Mucosa of descending colon (tissue), 3 donors: ENCODE measurements around the gene TSKS. TPM values are rescaled to one million over a fixed set of nuclear protein-coding genes. Genes with fewer than 3 reads are reported as not detected.

Experiments used
- ATAC-seq: fragments of 200-7000 bp; cut with Tn5 transposase; one replicate; pipeline ENCODE4 v1.9.1; 2020; ENCODE audit warnings: mild to moderate bottlenecking, moderate library complexity
- DNase-seq, 3 donors: peaks; one replicate each; pipeline ENCODE4 v3.0.0-alpha.2; 2020
- H3K36me3 ChIP-seq: fragments of 200-600 bp; one replicate; pipeline ENCODE4 v1.8.0; 2021; ENCODE audit warnings: low read depth, mild to moderate bottlenecking
- H3K4me1 ChIP-seq: fragments of 200-600 bp; one replicate; pipeline ENCODE4 v1.8.0; 2021; ENCODE audit warnings: low read depth, mild to moderate bottlenecking
- H3K4me3 ChIP-seq: fragments of 200-600 bp; one replicate; pipeline ENCODE4 v1.8.0; 2021; ENCODE audit warnings: mild to moderate bottlenecking
- H3K9me3 ChIP-seq: fragments of 200-600 bp; one replicate; pipeline ENCODE4 v1.8.0; 2021; ENCODE audit warnings: mild to moderate bottlenecking
- intact Hi-C, 2 donors: fragments of 100-400 bp; cut with DNase I in 1 of 2; cut with micrococcal nuclease in 1 of 2; formaldehyde crosslinking; loops; one replicate each; pipeline versions ENCODE4 v1.11.0 to v1.11.1; 2022; cut with DNase I, micrococcal nuclease
- total RNA-seq, 3 donors: library from RNA; stranded (reverse); fragmentation: NEBNext Ultra II Directional in 2 of 3; extraction: Animal tissue kit (Norgen Biotek cat#: 25700) in 2 of 3; gene quantifications; one replicate each; pipeline versions ENCODE4 v1.2.1 to v1.2.4, GENCODE V29; 2021 to 2023
- TF ChIP-seq, protein P1 (sequence below): fragments of 200-600 bp; IDR thresholded peaks from one replicate; pipeline ENCODE4 v1.8.0; 2022; ENCODE audit warnings: antibody characterized with exemption, mild to moderate bottlenecking
- donor health status: DM: no; HTN: no; CAD: no; lungs with moderate emphysema.
- donor health status: DM: no; HTN: no; CAD: no.
- donor health status: DM: no; HTN: yes; CAD: no.

Gene TSKS
- total RNA-seq, 3 donors from 2014 or later, result 0.35 TPM; not detected in 2

DNA sequence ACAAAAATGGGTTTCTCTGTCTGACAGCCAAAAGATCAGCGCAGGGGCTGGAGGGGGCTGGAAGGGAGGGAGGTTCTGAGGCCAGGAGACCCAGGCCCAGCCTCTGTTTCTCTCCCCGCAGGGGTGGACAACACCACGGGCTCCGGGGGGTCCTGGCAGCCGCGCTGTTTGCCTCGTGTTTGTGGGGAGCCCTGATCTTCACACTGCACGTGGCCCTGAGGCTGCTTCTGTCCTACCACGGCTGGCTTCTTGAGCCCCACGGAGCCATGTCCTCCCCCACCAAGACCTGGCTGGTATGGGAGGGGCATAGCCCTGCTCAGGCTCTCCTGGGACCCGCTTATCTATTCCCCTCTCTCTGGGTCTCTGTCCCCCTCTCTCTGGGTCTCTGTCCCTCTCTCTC lies 62.5 kb downstream of the TSKS start:
- TF ChIP-seq, protein P1, sequence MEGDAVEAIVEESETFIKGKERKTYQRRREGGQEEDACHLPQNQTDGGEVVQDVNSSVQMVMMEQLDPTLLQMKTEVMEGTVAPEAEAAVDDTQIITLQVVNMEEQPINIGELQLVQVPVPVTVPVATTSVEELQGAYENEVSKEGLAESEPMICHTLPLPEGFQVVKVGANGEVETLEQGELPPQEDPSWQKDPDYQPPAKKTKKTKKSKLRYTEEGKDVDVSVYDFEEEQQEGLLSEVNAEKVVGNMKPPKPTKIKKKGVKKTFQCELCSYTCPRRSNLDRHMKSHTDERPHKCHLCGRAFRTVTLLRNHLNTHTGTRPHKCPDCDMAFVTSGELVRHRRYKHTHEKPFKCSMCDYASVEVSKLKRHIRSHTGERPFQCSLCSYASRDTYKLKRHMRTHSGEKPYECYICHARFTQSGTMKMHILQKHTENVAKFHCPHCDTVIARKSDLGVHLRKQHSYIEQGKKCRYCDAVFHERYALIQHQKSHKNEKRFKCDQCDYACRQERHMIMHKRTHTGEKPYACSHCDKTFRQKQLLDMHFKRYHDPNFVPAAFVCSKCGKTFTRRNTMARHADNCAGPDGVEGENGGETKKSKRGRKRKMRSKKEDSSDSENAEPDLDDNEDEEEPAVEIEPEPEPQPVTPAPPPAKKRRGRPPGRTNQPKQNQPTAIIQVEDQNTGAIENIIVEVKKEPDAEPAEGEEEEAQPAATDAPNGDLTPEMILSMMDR, result no peak
- Histone ChIP-seq H3K4me1 (no peaks in the 10 kb centered on the region), H3K36me3 (no peaks in the 10 kb centered on the region), H3K4me3 (no peak overlapping the region), H3K9me3 (no peaks in the 10 kb centered on the region)
- DNase-seq (no peak), ATAC-seq (no peak)
- intact Hi-C loops, result no loop called here

DNA sequence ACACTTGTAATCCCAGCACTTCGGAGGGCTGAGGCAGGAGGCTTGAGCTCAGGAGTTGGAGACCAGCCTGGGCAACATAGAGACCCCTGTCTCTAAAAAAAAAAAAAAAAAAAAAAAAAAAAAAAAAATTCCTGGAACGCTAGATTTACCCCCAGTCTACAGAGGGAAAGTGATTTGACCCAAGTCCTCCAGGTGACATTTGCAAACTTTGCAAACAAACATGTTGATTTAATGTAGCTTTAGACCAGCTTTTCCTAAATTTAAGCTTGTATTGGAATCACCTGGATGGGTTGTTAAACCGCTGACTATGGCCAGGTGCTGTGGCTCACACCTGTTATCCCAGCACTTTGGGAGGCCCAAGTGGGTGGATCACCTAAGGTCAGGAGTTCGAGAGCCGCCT lies 63.7 kb downstream of the TSKS start:
- DNase-seq, result no peak
- Histone ChIP-seq H3K4me1 (no peaks in the 10 kb centered on the region), H3K4me3 (no peak overlapping the region), H3K36me3 (no peaks in the 10 kb centered on the region), H3K9me3 (no peaks in the 10 kb centered on the region)
- TF ChIP-seq, protein P1, result no peak
- intact Hi-C loops, result no loop called here
- no peak for ATAC-seq

DNA sequence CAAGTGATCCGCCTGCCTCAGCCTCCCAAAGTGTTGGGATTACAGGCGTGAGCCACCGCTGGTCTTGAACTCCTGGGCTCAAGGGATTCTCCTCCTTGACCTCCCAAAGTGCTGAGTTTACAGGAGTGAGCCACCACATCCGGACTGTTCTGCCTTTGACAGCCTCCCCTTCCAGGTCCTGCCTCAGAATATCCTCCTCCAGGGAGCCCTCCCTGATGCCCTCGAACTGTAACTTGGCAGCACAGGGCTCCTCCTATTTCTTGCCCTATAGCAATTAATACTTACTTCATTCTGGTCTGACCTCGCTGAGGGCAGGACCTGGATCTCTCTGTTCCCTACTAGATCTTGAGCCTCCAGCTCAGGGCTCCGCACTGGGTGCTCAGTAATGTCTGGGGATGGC lies 66.2 kb downstream of the TSKS start:
- ATAC-seq (no peak), DNase-seq (no peak)
- Histone ChIP-seq H3K4me1 (no peaks in the 10 kb centered on the region), H3K4me3 (no peak overlapping the region), H3K36me3 (no peaks in the 10 kb centered on the region), H3K9me3 (no peaks in the 10 kb centered on the region)
- intact Hi-C loops, result no loop called here
- TF ChIP-seq, protein P1, result no peak

DNA sequence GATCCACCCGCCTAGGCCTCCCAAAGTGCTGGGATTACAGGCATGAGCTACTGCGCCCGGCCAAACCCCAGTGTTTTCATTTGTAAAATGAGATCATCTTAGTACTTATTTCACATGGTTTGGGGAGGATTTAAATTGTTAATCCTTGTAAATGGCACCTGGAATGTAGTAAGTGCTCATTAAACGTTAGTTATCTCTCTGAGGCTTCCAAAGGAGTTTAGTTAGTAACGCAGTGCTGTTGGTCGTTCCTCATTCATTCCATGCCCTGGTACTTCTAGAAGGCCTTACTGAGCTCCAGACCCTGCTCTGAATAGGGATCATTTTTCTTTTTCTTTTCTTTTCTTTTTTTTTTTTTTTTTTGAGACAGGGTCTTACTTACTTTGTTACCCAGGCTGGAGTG lies 67.0 kb downstream of the TSKS start:
- intact Hi-C loops, result no loop called here
- DNase-seq, result no peak
- ATAC-seq, result no peak
- Histone ChIP-seq H3K9me3 (no peaks in the 10 kb centered on the region), H3K4me1 (no peaks in the 10 kb centered on the region), H3K36me3 (no peaks in the 10 kb centered on the region), H3K4me3 (no peak overlapping the region)
- TF ChIP-seq, protein P1, result no peak

DNA sequence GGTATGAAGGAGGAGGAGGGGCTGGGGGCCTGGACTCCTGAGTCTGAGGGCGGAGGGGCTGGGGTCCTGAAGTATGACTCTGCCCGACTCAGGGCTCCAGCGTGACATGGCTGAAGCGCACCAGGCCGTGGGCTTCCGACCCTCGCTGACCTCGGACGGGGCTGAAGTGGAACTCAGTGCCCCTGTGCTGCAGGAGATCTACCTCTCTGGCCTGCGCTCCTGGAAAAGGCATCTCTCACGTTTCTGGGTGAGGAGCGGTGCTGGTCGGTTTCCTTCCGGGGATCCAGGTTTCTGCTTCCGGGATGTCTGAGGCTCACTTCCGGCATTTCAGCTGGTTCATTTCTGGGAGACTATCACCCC lies 71.0 kb downstream of the TSKS start:
- TF ChIP-seq, protein P1, result no peak
- H3K36me3 ChIP-seq, result no peaks in the 10 kb centered on the region
- no peaks in the 10 kb centered on the region for H3K9me3 ChIP-seq
- H3K4me3 ChIP-seq, result no peak overlapping the region
- DNase-seq (no peak), ATAC-seq (no peak)
- peaks cover 17% of the 10 kb centered on the region for H3K4me1 ChIP-seq
- intact Hi-C loops, result no loop called here
